Measurements from ENCODE around the gene TBC1D24.

Gene TBC1D24

DNA sequence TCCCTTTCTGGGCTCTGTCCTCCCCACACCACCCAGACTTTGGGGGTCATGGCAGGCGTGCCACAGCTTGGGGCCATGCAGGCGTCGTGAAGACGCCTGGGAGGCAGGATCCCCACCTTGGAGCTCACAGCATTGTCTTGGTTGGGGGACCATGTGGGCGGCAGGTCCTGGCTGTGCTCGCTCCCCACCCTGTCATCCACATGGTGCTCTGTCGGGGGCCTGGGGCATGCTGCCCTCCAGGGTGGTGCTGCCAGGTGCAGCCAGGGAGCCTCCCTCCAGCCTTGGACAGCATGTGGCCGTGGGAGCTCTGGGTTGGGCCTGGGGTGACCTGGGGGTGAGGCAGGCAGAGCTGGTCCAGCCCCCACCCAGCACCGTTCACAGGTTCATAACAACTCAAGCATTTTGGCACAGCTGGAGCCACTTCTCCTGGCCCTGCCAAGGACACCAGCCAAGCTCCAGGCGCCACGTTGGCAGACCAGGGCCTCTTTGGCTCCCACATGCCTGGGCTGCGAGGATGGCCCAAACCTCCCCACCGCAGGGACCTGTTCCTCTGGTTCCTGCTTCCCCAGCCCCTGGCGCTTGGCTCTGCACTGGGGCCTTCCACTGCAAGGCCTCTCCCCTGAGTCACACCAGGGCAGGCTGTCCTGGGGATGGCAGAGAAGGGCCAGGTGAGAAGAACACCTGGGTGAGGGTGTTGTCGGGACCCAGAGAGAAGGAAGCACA is 23.8 kb downstream of the TBC1D24 start:
- DNase-seq (ENCODE audit: low read depth in 1 of 2, low spot score in 1 of 2) = no peak

DNA sequence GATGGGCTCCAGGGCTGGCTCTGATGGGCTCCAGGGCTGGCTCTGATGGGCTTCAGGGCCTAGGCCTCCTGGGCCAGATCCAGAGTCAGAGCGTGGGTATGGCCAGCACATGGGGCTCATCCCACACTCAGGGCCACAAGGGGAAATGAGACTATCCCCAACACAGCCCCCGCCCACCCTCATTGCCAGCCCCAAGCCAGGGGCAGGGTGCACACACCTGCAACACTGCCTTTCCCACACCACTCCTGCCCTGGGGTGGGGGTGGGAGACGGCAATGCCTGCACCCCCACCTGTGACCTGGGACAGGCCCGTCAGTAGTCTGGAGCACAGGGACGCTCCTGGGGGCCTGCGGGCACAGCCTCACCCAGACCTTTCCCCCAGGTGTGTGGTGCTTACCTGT is 24.5 kb downstream of the TBC1D24 start:
- DNase-seq (ENCODE audit: low read depth in 1 of 2, low spot score in 1 of 2) = no peak

DNA sequence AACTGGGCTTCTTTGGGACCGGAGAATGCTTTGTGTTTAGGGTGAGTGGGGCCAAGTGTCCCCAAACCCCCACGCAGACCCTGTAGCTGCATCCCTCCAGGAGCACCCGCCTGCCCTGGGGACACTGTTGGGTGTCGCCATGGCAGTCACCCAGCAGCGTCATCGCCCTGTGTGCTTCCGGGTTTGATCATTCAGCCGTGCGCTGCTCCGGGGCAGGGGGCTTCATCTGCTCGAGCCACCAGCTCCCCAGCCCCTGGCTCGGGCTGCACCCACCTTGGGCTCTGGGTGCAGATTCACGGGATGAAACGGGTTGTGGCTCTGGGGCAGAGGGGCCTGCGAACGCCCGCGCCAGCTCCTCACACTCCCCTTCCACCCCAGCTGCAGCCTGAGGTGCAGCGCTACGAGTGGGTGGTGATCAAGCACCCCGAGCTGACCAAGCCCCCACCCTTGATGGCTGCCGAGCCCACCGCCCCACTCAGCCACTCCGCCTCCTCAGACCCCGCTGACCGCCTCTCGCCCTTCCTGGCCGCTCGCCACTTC is 25.0 kb downstream of the TBC1D24 start:
- DNase-seq (ENCODE audit: low read depth in 1 of 2, low spot score in 1 of 2) = no peak

DNA sequence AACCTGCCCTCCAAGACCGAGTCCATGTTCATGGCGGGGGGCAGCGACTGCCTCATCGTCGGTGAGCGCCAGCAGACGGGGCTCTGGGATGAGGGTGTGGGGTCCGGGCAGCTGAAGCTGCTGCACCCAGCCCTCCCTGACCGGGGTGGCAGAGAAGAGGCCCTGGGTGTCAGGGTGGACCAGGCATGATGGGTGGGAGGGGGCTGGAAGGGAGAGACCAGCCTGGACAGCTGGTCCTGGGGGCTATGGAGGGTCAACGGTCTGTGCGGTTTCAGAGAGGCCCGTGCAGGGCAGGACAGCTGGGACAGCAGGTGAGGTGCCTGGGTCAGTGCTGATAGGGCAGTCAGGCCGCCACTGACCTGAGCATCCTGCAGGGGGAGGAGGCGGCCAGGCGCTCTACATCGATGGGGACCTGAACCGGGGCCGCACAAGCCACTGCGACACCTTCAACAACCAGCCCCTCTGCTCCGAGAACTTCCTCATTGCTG is 25.5 kb downstream of the TBC1D24 start:
- DNase-seq (ENCODE audit: low read depth in 1 of 2, low spot score in 1 of 2) = no peak

DNA sequence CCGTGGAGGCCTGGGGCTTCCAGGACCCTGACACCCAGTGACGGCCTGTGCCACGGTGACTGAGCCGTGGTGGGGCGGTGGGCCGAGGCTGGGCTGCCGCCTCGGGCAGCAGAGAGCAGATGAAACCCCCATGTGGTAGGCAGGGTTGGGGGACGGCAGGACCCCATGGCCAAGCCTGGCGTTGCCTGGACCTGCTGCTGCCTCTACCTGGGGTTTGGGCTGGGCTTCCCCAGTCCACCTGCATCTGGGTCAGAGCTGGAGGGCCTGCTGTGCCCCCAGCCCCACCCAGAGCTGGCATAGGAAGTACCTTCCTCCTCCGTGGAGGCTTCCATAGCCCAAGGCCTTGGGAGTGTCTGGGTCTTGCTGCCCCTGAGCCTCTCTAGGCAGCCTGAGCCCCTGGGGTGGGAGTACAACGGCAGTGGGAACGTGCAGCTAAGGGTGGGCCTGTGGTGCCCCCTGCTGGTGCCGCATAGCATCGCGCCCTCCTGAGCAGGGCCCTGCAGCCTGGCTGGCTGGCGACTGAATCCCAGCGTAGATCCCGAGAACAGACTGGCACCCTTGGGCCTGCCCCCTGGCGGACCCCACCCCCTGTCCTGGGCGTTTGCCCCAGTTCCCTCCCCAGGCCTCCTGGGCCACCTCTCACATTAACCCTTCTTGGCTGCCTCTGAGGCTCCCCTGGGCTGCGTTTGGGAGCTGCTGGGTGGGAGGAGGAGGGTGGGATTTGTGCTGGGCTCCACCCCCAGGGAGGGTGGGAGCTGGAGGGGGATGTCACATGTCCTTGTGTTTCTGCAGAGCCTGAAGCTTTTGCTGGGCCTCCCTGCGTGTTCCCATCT is 26.2 kb downstream of the TBC1D24 start:
- peak; percentile 68 to 73 for DNase-seq (ENCODE audit: low read depth in 1 of 2, low spot score in 1 of 2)

DNA sequence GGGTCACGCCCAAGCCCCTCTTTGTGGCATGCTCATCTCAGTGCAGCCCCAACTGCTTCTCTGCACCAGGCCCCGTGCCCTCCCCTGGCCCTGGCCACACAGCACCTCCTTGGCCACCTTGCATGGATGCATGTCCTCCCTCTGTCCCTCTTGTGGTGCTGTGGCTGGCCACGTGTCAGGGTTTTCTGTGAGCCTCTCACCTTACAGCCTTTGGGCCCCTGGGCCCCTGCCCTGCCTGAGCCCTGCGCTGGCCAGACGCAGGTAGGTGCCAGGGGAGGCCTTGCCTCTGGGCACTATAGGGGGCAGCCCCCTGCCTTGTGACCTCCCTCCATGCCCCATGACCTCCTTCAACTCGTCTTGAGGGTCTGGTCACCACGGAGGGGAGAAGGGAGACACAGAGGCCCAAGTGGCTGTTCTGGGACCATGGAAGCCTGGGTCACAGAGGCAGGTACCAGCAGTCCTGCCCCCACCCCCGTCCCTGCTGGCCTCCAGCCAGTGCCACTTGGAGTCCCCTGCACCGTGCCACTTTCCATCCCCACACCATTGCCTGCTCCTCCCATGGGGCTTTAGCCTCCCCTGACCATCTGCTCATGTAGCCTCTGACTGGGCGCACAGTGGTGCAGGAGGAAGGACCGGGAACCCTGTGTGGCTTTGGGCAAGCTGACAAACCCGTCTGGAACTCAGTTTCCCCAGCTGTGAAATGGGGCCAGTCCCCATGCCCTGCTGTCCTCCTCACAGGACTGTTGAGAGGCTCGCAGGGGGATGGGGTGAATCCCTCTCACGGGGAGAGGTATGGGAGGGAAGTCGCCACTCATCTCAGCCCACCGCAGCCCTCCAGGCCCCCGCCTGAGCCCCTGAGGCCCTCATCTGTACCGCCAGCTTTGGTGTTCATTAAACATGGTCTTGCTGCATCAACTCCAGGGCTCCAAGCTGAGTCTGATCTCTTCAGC is 27.3 kb downstream of the TBC1D24 start:
- no peak for DNase-seq (ENCODE audit: low read depth in 1 of 2, low spot score in 1 of 2)

DNA sequence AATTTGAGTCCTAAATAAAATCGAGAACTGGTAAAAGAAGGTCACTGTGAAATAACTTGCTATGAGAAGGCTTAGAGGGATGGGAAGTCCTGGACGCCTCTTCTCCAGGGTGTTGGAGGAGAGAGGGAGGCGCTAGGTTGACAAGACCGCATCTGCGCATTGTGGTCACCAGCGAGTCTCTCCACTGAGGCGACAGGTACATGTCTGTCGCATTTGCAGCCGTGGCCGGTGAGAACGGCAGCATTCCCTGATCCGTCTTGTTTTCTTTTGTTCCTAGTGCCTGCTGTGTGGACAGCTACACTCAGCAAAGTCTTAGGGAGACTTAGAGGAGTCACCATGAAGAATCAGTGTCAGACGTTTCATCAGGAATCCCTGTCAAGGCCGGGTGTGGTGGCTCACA is 30.8 kb downstream of the TBC1D24 start:
- no peak for DNase-seq (ENCODE audit: low read depth in 1 of 2, low spot score in 1 of 2)

DNA sequence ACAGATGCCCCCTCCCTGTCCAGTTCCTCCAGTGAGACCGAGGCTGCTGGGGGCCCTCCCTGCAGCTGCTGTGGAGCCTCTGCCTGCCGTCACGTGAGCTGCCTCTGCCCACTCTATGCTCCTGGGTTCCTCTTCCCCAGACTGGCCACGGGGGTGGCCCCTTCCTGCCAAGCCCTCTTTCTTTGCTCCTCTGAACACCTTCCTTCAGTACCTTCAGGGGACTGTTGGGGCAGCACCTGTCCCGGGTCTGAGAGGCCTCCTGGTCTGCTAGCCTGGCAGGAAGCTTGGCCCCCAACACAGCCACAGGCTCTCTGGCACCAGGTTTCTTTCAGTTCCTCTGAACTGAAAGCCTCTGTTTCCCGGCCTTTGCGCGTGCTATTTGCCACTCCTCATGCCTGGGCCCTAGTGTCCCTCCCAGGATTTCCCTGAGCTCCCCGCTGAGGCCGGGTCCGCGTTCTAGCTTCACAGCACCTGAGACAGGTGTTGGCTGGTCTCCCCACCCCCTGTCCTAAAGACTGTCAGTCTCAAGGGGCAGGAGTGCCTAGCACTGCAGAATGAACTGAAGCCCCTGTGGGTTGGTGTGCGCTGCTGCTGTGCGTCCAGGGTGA is 32.2 kb downstream of the TBC1D24 start:
- DNase-seq (ENCODE audit: low read depth in 1 of 2, low spot score in 1 of 2) = no peak

DNA sequence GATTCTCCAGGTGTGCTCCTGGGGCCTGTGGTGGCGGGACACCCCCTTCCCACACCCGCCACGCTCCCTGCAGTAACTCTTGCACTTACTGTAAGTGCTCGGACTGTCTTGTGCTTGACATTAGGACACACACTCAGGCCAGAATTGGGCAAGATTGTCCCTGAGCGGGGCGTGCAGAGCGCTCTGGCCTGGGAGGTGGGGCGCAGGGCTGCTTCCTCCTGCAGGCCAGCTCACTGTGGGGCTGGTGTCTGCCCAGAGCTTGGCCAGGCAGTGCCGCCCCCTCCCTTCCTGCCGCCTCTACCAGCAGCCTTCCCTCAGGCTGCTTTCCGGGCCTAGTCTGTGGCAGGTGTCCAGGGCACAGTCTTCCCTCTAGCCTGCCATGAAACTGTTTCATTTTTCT is 32.7 kb downstream of the TBC1D24 start:
- no peak for DNase-seq (ENCODE audit: low read depth in 1 of 2, low spot score in 1 of 2)

DNA sequence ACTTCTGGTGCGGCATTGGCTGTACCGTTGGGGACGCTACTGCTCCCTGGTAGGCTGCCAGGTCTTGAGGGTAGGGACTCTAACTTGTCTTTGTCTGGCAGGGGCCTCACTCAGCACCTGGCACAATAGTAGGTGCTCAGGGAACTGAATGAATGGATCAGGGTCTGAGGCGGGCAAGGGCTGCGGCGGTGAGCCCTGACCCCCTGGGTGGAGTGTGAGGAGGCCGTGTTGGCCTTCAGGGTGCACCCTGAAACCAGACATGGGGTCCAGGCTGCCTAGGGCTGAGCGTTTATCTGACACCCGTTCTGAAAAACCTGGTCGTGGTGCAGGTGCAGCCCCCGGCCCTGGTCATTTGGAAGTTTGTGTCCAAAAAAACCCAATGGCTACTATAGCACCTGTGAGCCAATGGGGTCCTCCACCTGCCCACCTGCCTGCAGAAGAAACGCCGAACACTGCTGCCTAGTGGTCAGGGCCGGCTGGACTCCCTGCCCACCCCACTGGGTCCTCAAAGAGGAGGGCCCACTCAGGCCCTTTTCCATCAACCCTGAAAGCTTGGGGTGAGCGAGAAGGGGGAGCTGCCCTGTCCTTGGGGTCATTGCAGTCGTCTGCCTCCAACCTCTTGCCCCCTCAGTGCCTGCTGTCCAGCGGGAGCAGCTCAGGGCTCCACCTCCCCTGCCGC is 33.9 kb downstream of the TBC1D24 start:
- DNase-seq (ENCODE audit: low read depth in 1 of 2, low spot score in 1 of 2) = no peak

DNA sequence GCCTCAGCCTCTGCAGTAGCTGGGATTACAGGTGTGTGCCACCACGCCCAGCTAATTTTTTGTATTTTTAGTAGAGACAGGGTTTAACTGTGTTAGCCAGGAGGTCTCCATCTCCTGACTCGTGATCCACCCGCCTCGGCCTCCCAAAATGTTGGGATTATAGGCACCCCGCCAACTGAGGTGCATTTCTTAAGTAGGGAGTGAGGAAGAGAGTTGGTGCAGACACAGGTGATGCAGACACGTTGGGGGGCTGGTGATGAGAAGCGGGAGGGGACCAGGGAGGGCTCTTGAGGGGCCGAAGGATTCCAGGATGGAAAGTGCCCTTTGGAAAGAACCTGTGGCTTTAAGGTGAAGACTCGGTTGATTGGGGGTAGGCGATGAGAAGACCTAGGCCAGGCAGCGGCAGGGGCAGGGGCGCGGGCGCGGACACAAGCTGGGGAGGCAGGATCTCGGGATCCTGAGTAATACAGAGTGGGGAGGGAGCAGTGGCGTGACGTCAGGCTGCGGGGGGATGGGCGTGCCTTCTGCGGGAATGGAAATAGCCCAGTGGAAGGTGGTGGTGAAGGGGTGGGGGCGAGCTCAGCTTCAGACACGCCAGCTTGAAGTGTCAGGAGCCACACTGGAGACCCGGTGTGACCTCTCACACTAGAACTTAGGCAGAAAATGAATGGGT is 36.3 kb downstream of the TBC1D24 start:
- DNase-seq (ENCODE audit: low read depth in 1 of 2, low spot score in 1 of 2) = no peak

DNA sequence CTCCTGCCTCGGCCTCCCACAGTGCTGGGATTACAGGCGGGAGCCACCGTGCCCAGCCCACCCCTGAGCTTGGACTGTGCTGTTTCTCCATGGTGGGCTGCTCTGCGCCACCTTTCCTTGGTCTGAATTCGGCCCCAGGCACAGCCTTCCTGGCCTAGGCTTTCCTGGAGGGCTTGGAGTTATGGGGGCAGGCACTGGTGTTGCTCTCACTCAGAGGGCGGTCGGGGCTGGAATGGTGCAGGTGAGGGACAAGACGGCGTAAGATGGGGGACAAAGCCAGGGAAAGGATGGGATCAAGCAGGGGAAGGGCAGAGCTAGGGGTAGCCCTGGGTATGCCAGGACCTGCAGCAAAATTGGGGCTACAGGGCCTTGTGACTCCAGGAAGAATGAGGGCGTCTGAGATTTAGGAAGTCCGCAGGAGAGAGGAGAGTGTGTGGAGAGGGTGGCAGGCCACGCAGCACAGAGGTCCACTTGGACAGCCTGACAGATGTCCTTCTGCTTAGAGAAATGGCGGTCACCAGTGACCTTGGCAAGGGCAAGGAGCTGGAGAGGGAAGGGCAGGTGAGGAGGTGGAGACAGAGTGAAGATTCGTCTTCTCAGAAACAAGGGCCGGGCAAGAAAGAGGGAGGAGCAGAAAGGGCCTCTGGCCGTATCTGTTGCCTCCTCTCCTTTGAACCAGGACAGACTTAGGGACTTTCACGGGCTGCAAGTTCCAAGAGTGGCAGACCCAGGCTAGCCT is 37.2 kb downstream of the TBC1D24 start:
- no peak for DNase-seq (ENCODE audit: low read depth in 1 of 2, low spot score in 1 of 2)

DNA sequence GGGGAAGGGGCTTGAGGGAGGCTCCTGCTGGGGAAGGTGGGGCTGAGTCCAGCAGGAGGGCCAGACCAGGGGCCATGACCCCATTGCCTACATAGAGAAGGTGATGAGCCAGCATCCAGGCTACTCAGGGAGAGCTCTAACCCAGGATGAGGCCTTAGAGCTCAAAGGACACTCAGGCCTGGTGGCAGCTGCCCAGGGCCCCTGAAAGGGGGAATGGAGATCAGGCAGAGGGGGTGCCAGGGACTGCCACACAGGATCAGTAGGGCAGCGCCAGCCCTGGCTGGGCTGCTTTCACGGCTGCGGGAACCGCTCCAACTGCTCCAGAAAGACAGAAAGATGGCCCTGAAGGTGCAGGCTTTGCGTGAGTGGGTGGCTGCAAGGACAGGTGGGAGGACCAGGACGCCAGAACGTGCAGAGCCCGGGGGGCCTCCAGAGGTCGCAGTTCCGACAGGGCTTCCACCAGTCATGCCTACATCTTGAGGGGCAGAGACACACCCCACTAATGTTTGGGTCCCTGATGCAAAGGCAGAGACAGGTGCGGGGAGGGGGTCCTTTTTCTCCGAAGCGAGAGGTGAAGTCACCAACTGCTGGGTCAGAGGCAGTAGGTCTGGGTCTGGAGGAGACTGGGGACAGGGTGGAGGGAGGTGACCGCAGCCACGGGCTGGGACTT is 37.9 kb downstream of the TBC1D24 start:
- no peak for DNase-seq (ENCODE audit: low read depth in 1 of 2, low spot score in 1 of 2)

DNA sequence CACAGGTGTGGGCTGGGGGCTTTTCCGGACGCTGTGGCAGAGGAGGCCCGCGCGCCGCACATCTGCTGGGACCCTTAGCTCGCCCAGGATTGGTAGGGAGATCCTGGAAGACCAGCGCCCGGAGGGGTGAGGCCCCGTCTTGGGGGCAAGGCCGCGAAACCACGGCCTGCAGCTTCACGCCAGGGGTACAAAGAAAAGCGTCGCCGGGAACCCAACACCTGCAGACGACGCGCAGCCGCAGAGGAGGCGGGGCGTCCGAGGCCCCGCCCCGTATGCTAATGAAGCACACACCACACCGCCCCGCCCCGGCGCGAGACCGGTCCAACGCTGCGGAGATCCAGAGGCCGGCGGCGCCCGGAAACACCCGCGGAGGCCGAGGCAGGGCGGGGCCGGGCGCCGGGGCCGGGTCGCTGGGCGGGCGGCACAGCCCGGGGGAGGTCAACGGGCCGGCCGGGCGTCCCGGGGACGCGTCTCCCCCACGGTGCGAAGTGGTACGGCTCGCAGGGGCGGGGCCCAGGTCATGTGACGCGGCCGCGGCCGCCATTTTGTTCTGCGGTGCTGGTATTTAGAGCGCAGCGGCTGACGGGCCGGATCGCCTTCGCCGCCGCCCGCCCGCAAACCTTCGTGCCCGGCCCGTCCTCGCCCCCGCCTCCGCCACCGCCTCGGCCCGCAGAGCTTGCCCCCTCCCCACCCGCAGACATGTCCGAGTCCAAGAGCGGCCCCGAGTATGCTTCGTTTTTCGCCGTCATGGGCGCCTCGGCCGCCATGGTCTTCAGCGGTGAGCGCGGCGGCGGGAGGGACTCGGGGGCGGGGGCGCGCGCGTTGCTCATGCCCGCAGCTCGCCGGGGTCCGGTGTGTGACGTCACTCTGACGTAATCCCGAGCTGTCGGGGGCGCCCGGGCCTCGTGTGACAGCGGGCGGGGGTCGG is 38.7 kb downstream of the TBC1D24 start, which contains the start of gene ATP6V0C:
Gene ATP6V0C, plus strand, starts transcription at position 548 of the 928 bp plus-strand sequence. Its CDS starts 152 bp downstream, at position 700.
- peak; percentile 83 to 86 for DNase-seq (ENCODE audit: low read depth in 1 of 2, low spot score in 1 of 2)

DNA sequence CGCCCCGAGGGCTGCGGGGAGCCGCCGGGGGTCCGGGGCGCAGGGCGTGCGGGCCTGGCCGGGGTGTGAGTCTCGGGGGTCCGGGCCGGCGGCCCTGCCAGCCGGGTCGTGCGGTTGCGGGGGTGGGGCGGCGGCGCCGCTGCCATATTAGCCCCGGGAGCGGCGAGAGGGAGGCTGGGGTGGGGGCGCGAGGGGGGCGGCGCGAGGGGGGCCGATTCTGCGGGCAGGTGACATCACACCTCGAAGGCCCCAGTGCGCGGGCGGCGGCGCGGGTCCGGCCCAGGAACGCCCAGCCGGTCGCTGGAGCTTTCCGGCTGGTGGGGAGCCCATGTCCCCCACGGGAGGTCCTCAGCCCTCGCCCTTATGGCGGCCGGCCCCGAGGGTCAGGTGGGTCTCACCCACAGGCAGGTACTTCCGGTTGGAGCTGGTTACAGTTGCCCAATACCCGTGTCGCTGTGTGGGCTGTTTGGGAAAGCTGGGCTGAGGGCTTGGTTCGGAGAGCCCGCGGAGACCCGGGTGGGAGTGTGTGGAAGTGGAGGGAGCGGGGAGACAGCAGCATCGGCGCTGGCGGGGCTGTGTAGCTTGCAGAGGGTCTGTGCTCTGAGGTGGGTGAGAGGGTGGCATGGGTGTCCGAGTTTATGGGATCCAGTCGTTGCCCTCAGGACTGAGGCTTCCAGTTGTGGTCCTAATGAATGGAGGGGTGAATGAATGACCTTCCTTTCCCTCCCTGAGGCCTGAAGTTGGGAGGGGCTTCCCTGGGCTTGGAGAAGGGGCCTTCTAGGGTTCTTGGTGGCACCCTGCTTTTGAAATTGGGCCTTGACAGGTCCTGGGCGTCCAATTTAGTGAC is 39.6 kb downstream of the TBC1D24 start:
- no peak for DNase-seq (ENCODE audit: low read depth in 1 of 2, low spot score in 1 of 2)
